ENCODE data around the gene TCEAL1. TPM values are rescaled to one million over a fixed set of nuclear protein-coding genes. Genes with fewer than 3 reads are reported as not detected.
"Not testable (repeated sequence)": the region's sequence is repeated elsewhere in the genome, so short reads cannot be mapped to it uniquely, and the experiment has no call there.

The TCEAL1 gene, protein sequence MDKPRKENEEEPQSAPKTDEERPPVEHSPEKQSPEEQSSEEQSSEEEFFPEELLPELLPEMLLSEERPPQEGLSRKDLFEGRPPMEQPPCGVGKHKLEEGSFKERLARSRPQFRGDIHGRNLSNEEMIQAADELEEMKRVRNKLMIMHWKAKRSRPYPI
- 16.4 and 27.4 TPM in 2 replicates for total RNA-seq (2014; rRNA removed; shearing (Covaris generic))

DNA sequence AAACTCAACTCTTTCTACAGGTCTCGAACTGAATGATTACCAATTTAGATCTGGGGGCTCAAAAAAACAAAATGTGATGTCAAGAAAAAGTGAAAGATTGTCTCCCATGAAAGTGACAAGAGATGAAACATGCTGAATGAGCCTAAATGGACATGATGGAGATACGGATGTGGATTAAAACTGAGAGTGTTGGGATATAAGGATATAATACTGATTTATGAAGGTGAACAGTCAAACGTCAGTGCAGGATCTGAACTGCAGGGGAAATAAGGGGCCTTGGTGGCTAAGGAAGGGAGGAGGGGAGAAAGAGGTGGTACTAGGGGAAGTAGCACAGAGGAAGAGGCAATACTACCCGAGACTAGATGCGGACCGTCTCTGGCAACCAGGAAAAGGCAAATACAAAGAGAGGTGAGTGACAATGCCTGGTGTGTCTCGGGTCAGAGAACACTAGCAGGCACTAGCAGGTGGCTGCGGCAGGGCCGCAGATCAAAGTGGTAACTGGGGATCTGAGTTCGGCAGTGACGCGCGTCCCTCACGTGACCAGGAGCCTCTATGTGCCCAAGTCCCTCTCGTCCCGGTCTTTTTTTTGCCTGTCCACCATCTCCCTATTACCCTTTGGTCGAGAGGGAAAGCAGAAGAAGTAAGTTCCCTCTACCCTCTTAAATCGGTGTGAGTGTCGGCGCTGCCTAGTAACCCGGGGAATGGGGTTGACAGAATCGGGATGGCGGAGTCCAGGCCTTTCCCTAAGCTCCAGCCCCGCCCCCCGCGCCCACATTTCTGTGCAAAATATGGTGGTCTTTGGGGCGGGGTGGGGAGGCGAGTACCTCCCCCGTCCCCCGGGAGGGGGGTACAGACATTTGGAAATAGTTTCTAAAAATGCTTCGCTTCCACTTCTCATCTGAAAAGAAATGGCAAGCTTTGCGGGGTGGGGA, at the start of gene TCEAL1:
Gene TCEAL1, plus strand, starts transcription at position 590 of the 932 bp plus-strand sequence. CDS start 942 bp downstream, outside the sequence.
- peak; percentile 12 for DNase-seq (ENCODE audit: low spot score)

DNA sequence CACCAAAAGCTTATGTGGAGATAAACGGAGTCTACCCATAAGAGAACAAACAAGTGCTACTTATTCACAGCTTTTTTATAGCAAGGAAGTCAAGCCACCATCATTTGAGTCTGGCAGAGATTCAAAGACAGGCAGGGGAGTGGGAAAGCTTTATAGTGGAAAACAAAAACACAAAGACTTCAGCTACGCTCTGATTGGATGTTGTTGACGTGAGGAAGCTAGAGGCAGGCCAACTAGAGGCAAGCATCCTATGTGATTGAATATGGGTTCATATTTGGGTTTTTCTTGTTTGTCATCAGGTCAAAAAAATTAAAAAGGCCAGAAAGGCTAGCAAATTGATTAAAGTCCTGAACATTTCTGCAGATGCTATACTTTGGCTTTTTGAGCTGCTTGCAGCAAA, 44.2 kb upstream of the TCEAL1 start:
- DNase-seq (ENCODE audit: low spot score): no peak

DNA sequence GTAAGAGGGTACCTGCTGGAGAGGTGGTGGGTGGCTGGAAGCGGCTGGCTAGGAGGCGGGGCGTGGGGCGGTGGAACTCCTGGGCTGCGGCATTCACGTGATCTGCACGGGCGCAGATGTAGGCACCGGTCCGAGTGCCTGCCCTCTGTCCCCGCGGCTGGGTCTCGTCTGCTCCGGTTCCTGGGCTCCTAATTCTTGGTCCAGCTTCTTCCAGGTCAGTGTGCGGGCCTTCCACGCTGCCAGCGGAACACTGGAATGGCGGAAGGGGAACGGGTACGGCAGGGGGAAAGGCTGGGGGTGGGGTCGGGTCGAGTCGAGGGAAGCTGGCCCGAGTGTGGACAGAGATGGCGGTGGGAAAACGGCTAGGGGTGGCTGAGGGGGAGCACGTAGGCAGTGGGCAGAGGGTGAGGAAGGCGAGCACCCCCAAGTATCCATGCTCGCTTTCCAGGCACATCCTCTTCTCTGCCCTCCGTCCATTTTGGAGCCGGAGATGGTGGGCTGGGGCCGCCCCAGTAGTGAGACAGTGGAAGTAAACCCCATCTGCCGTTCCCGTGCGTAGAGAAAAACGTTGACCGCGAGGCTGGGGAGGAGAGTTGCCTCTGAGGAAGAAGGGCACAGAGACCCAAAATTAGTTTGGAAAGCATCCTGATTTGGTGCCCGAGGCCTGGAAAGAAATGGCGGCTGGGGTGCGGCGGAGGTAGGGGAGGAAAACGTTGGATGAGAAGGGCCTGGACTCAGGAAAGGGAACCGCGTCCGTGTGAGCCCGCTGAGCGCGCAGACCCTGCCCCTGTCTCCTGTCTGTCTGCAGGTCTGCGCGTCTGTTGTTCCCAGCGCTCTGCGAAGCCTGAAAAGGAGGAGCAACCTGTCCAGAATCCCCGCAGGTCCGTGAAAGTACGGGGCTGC, 43.1 kb upstream of the TCEAL1 start, which contains the start of gene TCEAL4:
Gene TCEAL4, plus strand, starts transcription at position 105 of the 903 bp plus-strand sequence. CDS start 1,161 bp downstream, outside the sequence.
- DNase-seq (ENCODE audit: low spot score): peak; percentile 18

DNA sequence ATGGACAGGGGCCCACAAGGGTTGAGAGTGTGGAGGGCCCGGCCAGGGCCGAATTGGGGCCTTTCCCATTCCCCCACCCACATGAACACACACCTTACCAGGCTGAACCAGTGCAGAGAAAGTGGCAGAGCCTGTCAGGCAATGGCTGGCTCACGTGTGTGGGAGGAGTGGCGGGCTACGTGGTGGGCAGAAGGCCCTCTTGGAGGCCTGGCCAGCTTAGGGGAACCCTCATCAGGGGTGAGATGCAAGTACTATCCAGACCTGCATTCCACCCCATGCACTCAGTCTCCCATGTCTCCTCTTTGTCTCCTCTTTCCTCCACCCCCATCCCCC, 42.5 kb upstream of the TCEAL1 start:
- DNase-seq (ENCODE audit: low spot score): no peak

DNA sequence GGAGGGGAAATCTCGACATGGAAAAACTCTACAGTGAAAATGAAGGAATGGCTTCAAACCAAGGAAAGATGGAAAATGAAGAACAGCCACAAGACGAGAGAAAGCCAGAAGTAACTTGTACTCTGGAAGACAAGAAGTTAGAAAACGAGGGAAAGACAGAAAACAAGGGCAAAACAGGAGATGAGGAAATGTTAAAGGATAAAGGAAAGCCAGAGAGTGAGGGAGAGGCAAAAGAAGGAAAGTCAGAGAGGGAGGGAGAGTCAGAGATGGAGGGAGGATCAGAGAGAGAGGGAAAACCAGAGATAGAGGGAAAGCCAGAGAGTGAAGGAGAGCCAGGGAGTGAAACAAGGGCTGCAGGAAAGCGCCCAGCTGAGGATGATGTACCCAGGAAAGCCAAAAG, 42.1 kb upstream of the TCEAL1 start:
- DNase-seq (ENCODE audit: low spot score): no peak

DNA sequence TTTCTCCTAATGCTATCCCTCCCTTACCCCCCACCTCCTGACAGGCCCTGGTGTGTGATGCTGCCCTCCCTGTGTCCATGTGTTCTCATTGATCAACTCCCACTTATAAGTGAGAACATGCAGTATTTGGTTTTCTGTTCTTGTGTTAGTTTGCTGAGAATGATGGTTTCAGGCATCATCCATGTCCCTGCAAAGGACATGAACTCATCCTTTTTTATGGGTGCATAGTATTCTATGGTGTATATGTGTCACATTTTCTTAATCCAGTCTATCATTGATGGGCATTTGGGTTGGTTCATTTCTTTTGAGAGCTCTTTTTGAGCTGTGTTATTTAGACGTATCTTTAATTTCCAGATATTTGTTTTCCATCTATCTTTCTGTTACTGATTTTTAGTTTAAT, 36.5 kb upstream of the TCEAL1 start:
- not testable (repeated sequence) for DNase-seq (ENCODE audit: low spot score)

DNA sequence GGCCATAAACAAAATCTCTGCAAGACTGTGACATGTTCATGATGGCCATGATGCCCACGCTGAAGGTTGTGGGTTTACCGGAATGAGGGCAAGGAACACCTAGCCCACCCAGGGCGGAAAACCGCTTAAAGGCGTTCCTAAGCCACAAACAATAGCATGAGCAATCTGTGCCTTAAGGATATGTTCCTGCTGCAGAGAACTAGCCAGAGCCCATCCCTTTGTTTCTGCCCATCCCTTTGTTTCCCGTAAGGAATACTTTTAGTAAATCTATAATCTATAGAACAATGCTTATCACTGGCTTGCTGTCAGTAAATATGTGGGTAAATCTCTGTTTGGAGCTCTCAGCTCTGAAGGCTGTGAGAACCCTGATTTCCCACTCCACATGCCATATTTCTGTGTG, 33.6 kb upstream of the TCEAL1 start:
- not testable (repeated sequence) for DNase-seq (ENCODE audit: low spot score)

DNA sequence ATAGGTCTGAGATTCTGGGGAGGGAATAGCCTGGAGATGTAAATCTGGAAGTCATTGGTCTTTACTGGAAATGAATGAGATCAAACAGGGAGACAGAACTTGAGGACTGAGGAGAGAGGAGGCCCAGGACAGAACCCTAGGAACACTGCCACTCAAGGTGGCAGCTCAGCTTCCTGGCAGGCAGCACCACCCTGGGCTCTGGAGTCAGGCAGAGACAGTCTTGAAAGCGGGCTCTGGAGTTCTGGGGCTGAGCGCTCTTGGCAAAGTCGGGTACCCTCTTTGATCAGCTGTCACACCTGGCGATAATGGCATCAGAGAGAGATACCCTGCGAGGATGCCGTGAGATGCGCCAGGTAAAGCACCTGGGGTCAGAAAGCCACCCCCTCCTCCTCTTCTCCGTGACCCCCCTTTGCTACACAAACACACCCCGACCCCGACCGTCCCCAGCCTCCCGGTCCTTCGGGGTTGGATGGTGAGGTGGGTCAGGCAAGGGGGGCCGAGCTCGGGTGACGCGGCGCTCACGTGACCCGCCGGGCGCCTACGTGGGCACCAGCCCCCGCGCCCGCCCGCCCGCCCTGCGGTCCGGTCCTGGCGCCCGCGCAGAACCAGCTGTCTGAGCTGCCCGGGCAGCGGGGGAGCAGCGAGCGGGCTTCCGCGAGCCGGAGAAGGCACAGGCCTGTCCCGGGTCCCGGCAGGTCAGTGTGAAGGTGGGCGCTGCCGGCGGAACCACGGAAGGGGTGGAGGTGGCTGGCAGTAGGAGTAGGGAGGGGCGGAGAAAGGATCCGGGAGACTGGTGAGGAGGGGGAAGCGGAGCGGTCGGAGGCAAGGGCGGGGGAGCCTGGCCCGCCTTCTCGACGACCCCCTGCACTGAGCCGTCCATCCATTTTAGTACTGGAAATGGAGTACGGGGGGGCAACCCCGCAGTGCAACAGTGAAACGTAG, 21.1 kb upstream of the TCEAL1 start, which contains the start of gene TCEAL3:
Gene TCEAL3, plus strand, starts transcription at position 600 of the 942 bp plus-strand sequence. CDS start 1,102 bp downstream, outside the sequence.
- DNase-seq (ENCODE audit: low spot score): peak; percentile 18

DNA sequence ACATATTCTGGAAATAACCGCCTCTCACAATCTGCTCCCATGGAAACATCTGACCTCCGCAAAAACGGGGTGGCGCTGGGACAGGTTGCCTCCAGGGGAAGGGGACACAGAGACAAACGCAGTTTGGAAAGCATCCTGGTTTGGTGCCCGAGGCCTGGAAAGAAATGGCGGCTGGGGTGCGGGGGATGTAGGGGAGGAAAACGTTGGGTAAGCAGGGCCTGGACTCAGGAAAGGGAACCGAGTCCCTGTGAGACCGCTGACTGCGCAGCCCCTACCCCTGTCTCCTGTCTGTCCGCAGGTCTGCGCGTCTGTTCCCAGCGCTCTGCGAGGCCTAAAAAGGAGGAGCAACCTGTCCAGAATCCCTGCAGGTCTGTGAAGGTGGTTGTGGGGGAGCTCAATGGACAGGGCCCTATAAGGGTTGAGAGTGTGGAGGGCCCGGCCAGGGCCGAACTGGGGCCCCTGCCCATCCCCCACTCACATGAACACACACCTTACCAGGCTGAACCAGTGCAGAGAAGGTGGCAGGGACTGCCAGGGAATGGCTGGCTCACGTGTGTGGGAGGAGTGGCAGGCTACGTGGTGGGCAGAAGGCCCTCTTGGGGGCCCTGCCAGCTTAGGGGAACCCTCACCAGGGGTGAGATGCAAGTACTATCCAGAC, 20.3 kb upstream of the TCEAL1 start:
- DNase-seq (ENCODE audit: low spot score): no peak

DNA sequence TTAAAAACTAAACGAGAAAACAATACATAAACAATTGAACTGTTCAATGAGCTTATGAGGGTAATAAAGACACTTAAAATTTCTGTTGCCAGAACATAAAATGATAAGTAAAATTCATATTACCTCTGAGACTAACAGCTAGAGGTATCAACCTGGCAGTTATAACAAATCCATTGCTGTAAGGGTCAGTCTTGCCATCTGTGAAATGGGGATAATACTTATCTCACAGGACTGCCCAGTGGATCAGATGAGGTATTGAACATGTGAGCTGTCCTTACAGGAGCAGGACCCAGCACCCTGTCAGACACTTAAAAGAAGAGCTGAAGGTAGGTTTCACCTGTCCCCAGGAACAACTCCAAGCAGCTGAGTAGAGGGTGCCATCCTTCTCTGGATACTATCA, 18.5 kb upstream of the TCEAL1 start:
- DNase-seq (ENCODE audit: low spot score): no peak

DNA sequence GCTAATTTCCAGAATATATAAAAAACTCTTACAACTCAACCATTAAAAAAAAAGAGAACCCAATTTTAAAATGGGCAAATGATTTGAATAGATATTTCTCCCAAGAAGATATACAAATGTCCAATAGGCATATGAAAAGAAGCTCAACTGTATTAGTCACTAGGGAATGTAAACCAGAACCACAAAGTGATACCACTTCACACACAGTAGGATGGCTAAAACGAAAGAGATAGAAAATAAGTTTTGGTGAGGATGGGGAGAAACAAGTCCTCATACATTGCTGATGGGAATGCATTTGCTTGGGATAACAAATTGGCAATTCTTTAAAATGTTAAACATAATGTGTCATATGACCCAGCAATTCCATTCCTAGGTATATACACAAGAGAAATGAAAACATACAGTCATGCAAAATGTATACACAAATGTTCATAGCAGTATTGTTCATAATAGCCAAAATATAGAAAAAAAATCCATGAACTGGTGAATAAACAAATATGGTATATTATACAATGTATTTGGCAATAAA, 15.3 kb upstream of the TCEAL1 start:
- no peak for DNase-seq (ENCODE audit: low spot score)

DNA sequence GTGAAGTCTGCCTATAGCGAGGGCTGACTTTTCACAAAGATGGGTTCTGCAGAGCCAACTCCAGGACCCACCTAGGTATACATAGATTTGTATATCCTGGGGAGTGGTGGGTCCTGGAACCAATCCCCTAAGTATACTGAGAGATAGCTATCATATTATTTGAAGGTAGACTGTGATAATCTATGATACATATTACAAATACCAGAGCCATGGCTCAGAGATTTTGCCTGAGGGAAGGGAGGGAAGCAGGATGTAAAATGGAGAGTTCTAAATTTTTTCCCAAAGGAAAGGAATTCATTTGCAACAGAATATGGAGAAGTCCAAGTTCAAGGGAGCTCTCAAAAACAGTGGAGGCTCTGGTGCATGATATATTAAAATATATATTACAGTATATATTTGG, 13.8 kb upstream of the TCEAL1 start:
- DNase-seq (ENCODE audit: low spot score): no peak

DNA sequence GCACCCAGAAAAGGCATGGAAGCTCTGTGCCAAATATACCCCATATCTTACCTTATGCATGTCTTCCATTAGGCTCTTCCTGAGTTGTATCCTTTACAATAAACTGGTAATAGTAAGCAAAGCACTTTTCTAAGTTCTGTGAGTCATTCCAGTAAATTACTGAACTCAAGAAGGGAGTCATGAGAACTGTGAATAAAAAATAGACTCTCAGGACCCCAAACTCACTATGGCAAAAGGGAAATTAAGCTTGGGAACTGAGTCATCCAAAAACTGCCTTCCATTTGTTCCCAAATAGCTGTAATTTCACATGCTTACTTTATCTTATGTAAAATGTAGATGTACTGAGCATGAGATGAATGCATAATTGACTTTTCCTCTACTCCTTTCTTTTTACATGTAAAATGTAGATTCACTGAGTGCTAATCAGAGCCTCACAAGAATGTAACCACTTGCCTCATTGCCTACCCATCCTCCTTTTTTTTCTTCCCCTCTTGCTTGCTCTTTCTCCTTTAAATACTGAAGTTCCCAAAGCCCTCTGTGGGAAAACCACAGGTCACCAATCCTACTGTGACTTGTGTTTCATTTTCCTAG, 12.9 kb upstream of the TCEAL1 start:
- DNase-seq (ENCODE audit: low spot score): no peak

DNA sequence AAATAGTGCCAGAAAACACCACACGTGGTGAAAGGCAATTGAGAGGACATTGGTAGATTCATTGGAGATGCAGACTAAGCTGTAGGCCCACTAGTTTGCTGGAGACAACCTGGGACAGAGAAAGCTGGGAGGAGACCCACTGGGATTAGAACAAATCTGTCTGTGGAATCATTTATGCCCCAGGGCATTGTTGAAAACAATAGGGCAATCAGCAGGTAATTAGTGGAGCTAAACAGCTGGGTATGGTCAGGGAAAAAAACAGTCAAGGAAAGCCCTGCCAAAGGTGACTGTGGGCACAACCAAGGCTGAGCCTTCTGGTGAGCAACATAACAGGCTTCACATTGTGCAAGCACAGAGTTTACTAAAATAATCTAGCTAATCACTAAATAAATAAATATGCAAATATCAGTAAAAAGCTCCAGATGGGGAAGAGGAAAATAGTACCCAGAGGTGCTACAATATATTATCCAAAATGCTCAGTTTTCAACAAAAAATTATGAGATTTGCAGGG, 12.0 kb upstream of the TCEAL1 start:
- DNase-seq (ENCODE audit: low spot score): no peak

DNA sequence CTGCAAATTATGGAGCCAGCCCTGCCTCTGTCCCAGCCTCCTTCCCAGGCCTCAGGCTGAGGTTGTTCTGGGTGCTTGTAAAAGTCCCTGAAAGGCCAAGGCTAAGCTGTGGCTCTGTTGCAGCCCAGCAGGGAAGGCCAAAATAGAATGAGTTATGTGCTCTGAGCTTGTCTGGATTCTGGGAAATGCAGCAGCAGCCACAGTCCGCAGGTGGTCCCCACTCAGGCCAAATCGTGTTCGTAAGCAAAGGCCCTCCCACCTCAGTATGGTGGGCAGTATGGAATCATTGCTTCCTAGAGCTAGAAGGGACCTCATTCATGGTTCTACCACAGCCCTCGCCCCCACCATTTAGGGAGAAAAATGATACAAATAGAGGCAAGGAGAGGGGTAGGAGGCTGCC, 4.7 kb upstream of the TCEAL1 start:
- no peak for DNase-seq (ENCODE audit: low spot score)

DNA sequence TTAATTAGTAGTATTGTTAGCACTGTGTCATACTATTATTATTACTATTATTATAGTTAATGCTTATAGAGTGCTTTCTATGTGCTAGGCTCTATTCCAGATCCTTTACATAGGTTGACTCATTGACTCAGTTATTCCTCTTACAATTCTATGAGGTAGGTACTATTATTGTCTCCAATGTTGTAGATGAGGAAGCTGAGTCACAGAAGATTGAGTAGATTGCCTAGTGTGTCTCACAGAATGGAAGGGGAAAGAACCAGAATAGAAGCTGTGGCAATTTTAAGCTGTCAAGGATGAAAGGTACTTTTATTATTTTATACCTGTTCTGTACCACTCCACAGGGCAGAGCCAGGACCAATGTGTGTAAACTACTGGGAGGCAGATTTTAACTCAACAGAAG, 1.9 kb upstream of the TCEAL1 start:
- no peak for DNase-seq (ENCODE audit: low spot score)

DNA sequence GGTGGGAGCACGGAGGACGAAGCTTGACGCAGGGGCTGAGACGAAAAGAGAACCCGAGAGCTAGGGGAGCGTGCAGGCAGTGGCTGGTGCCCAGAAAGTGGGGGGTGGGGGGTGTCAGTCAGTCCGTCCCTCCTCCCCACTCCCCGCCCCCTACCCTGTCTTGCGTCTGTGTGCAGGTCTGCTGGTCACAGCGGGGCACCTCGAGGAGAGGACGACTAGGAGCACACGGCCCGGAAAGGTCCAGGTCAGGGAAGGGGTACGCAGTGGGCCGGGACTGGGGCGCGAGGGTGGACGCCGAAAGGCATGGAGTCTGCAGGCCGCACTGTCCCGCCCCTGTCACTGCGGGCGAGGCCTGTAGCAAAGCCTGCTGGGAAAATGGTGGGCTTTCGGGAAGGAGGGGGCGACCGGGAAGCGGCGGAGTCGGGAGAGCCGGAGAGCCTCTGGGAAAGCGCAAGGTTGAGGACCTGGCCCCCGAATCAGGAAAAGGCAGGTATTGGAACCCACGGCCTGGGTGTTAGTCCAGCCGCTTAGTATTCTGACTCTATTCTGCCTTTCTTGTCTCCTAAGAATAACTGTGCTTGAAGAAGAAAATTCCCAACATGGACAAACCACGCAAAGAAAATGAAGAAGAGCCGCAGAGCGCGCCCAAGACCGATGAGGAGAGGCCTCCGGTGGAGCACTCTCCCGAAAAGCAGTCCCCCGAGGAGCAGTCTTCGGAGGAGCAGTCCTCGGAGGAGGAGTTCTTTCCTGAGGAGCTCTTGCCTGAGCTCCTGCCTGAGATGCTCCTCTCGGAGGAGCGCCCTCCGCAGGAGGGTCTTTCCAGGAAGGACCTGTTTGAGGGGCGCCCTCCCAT, 769 bp downstream of the TCEAL1 start:
- DNase-seq (ENCODE audit: low spot score): peak; percentile 52

DNA sequence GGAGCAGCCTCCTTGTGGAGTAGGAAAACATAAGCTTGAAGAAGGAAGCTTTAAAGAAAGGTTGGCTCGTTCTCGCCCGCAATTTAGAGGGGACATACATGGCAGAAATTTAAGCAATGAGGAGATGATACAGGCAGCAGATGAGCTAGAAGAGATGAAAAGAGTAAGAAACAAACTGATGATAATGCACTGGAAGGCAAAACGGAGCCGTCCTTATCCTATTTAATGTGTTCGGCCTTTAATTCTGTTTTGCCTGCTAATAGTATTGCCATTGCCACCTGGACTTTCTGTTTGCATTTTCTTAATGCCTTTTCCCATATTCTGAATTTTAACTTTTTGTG, 1.4 kb downstream of the TCEAL1 start:
- DNase-seq (ENCODE audit: low spot score): no peak

DNA sequence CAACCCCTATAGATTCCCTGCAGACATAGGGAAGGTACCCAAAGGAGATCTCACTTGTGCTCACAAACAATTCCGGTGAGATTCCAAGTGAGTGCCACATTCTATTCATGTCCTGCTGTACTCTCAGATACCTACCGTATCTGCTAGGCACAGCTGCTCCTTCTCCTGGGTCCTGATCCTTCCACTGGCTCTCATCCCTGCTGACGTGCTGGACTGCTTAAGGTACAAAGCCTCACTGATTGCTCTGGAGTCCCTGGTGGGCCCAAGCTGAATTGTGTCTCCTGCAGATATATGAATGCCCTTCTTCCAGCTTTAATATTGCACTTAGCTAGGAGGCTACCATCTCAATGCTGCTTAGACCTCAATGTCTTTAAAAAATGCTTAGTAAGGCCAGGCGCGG, 2.4 kb downstream of the TCEAL1 start:
- DNase-seq (ENCODE audit: low spot score): no peak
